ENCODE measurements around the gene CEP164.

GRCh38 chr11:117384045-117384444 is 56.4 kb downstream of the CEP164 start:
- TF ChIP-seq EZH2 (IDR thresholded peaks at IDR 0.05; ENCODE audit: low read depth, unreplicated experiment) (no peak), POLR2AphosphoS5 (IDR thresholded peaks at IDR 0.05; ENCODE audit: low read depth) (no peak), STAT1 (IDR thresholded peaks at IDR 0.05; ENCODE audit: unreplicated experiment) (no peak), CTCF (conservative IDR thresholded peaks at IDR 0.05; ENCODE audit: low read depth in 2 of 2) (no peak), EZH2phosphoT487 (IDR thresholded peaks at IDR 0.05; ENCODE audit: unreplicated experiment) (no peak), ZNF331 (CRISPR knock-in tag; IDR thresholded peaks at IDR 0.05; ENCODE audit: low read depth) (no peak), REST (IDR thresholded peaks at IDR 0.05; ENCODE audit: unreplicated experiment) (no peak), JUNB (IDR thresholded peaks at IDR 0.05; ENCODE audit: unreplicated experiment) (no peak), ZNF114 (CRISPR knock-in tag; IDR thresholded peaks at IDR 0.05) (no peak), ETS1 (IDR thresholded peaks at IDR 0.05) (no peak)
